Measurements from ENCODE around the gene LCE1C. TPM values are rescaled to one million over a fixed set of nuclear protein-coding genes. Genes with fewer than 3 reads are reported as not detected.

LCE1C gene
- total and polyA plus RNA-seq, 2 donors (not counting 1 experiment from before 2014, with no cell fraction given): not detected

DNA sequence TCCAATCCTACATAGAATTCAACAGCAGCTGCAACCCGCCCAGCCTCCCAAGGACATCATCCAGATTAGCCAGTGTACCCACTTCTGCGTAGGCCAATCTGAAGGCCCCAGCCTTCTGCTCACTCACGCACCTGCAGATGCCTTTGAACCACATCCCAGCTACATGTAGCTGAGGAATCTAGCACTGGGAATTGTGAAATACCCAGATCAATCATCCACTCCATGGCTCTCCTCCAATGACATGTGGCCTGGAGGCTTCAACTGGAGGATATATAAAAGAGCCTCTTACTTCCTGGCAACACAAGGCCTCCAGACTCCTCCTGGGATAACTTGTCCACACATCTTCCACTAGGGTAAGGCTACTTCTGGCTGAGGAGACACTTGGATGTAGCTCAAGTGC, 36.1 kb upstream of the LCE1C start, which contains the start of gene LCE6A:
LCE6A (plus strand) TSS at position 301 of the 400 bp plus-strand sequence. CDS start 665 bp downstream, outside the sequence.
- H3K4me1 Mint-ChIP-seq: no peaks in the 10 kb centered on the region
- ATAC-seq (ENCODE audit: low read depth) (no peak), DNase-seq (no peak)
- Histone ChIP-seq H3K27me3 (replicated peaks in 1 of 4; ENCODE audit: control extremely low read depth in 1 of 4, control insufficient read depth in 3 of 4, insufficient read depth in 4 of 4, low read length in 3 of 4) (peaks cover 0 to 6% (median 0%) of the 10 kb centered on the region in 4 experiments), H3K36me3 (replicated peaks in 1 of 2; ENCODE audit: control extremely low read depth in 1 of 2, control insufficient read depth in 1 of 2, extremely low read depth in 1 of 2, insufficient read depth in 2 of 2, low read length in 1 of 2) (no peaks in the 10 kb centered on the region), H4K20me1 (ENCODE audit: control insufficient read depth, insufficient read depth, low read length, poor library complexity, severe bottlenecking) (no peaks in the 10 kb centered on the region), H3K27ac (ENCODE audit: low read length in 2 of 2) (no peak within 1 kb of the TSS), H3K4me1 (ENCODE audit: control insufficient read depth in 2 of 2, insufficient read depth in 2 of 2, low read length in 2 of 2) (no peaks in the 10 kb centered on the region), H3K79me2 (ENCODE audit: control insufficient read depth, insufficient read depth, low read length) (no peaks in the 10 kb centered on the region), H3K4me2 (replicated peaks; ENCODE audit: low read depth, low read length, poor library complexity, severe bottlenecking) (no peak within 1 kb of the TSS), H3K9ac (ENCODE audit: low read length) (no peak within 1 kb of the TSS), H2AFZ (ENCODE audit: insufficient read depth, low read depth, low read length, poor library complexity, severe bottlenecking) (no peak within 1 kb of the TSS), H3K9me3 (ENCODE audit: control extremely low read depth in 1 of 3, control insufficient read depth in 2 of 3, insufficient read depth in 1 of 3, low read length in 2 of 3) (no peaks in the 10 kb centered on the region), H3K4me3 (ENCODE audit: control extremely low read depth in 1 of 5, extremely low read depth in 1 of 5, insufficient read depth in 1 of 5, low read depth in 2 of 5, low read length in 4 of 5) (no peak within 1 kb of the TSS)
- no peak within 1 kb of the TSS for H3K27ac Mint-ChIP-seq
- H3K4me3 Mint-ChIP-seq: no peak within 1 kb of the TSS
- no peak for TF ChIP-seq EZH2 (IDR thresholded peaks at IDR 0.05; ENCODE audit: borderline replicate concordance, insufficient read depth, low read depth, low read length, poor library complexity, severe bottlenecking)
- no peak for TF ChIP-seq CTCF (IDR thresholded peaks at IDR 0.05)
- CTCF ChIA-PET: no interaction called here
- no peaks in the 10 kb centered on the region for H3K9me3 Mint-ChIP-seq (ENCODE audit: insufficient read depth)
- WGBS (ENCODE audit: insufficient coverage): 95% methylated on average over 3 of the region's 3 CpGs
- H3K27me3 Mint-ChIP-seq: peaks cover 26% of the 10 kb centered on the region
- POLR2A ChIA-PET: no interaction called here
- intact Hi-C loops (cut with micrococcal nuclease): no loop called here

DNA sequence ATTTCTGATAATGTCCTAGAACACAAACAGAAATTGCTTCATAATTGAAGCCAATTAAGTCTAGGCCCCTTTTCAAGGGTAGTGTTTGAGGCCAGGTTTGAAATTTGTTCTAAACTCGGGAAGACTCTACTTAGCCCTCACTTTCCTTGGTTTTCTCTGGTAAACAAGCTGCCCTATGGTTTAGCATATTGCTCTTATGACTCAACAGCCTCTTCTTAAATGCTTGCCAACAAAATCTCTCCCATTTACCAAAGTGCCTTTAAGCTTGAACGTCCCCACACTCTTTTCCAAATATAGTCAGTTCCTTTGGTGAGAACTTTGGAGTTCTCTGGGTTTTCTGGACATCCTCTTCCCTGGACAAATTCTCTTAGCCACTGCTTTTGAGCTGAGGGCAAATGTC, 30.4 kb upstream of the LCE1C start:
- H3K4me2 ChIP-seq (replicated peaks; ENCODE audit: low read depth, low read length, poor library complexity, severe bottlenecking): no peak overlapping the region
- no peak overlapping the region for H3K4me3 ChIP-seq (ENCODE audit: control extremely low read depth in 1 of 5, extremely low read depth in 1 of 5, insufficient read depth in 1 of 5, low read depth in 2 of 5, low read length in 4 of 5)
- no peaks in the 10 kb centered on the region for H3K27me3 ChIP-seq (replicated peaks in 1 of 4; ENCODE audit: control extremely low read depth in 1 of 4, control insufficient read depth in 3 of 4, insufficient read depth in 4 of 4, low read length in 3 of 4)
- no peaks in the 10 kb centered on the region for H3K4me1 ChIP-seq (ENCODE audit: control insufficient read depth in 2 of 2, insufficient read depth in 2 of 2, low read length in 2 of 2)
- no peak for ATAC-seq (ENCODE audit: low read depth)
- H3K27ac ChIP-seq (ENCODE audit: low read length in 2 of 2): no peak overlapping the region
- Mint-ChIP-seq H3K4me3 (no peak overlapping the region), H3K9me3 (ENCODE audit: insufficient read depth) (no peaks in the 10 kb centered on the region), H3K27me3 (peaks cover 14% of the 10 kb centered on the region), H3K4me1 (no peaks in the 10 kb centered on the region), H3K27ac (no peak overlapping the region)
- H3K79me2 ChIP-seq (ENCODE audit: control insufficient read depth, insufficient read depth, low read length): no peaks in the 10 kb centered on the region
- no peak for DNase-seq
- intact Hi-C loops (cut with micrococcal nuclease): no loop called here
- no peak overlapping the region for H3K9ac ChIP-seq (ENCODE audit: low read length)
- no peaks in the 10 kb centered on the region for H4K20me1 ChIP-seq (ENCODE audit: control insufficient read depth, insufficient read depth, low read length, poor library complexity, severe bottlenecking)
- CTCF ChIA-PET: no interaction called here
- H3K9me3 ChIP-seq (ENCODE audit: control extremely low read depth in 1 of 3, control insufficient read depth in 2 of 3, insufficient read depth in 1 of 3, low read length in 2 of 3): no peaks in the 10 kb centered on the region
- POLR2A ChIA-PET: no interaction called here
- no peak for TF ChIP-seq EZH2 (IDR thresholded peaks at IDR 0.05; ENCODE audit: borderline replicate concordance, insufficient read depth, low read depth, low read length, poor library complexity, severe bottlenecking)
- no peak for TF ChIP-seq CTCF (IDR thresholded peaks at IDR 0.05)
- WGBS (ENCODE audit: insufficient coverage): no CpG with 5 or more reads among the region's 2 CpGs
- no peaks in the 10 kb centered on the region for H3K36me3 ChIP-seq (replicated peaks in 1 of 2; ENCODE audit: control extremely low read depth in 1 of 2, control insufficient read depth in 1 of 2, extremely low read depth in 1 of 2, insufficient read depth in 2 of 2, low read length in 1 of 2)
- no peak overlapping the region for H2AFZ ChIP-seq (ENCODE audit: insufficient read depth, low read depth, low read length, poor library complexity, severe bottlenecking)

Data from B cell (primary cell).